HUES6 (cell line): ENCODE results near the gene XIRP1.
A peak's percentile ranks its signal among the peaks of the same experiment; 100 is the strongest.

Experiments used
- H3K27ac ChIP-seq: 2 replicates; pipeline ENCODE4 v1.7.0; 2013; ENCODE audit warnings: low read depth, mild to moderate bottlenecking, low read length, inconsistent platforms
- H3K27me3 ChIP-seq: 2 replicates; pipeline ENCODE4 v1.6.1; 2013; ENCODE audit warnings: low read length; ENCODE audit not compliant: control insufficient read depth, insufficient read depth
- H3K36me3 ChIP-seq: 2 replicates; pipeline ENCODE4 v1.6.1; 2013; ENCODE audit warnings: low read length; ENCODE audit not compliant: control insufficient read depth, insufficient read depth
- H3K4me1 ChIP-seq: 2 replicates; pipeline ENCODE4 v1.6.1; 2013; ENCODE audit warnings: low read length; ENCODE audit not compliant: control insufficient read depth, insufficient read depth
- H3K4me3 ChIP-seq: 2 replicates; pipeline ENCODE4 v1.5.1; 2013; ENCODE audit warnings: low read depth, low read length
- H3K9ac ChIP-seq: one replicate; pipeline ENCODE4 v1.6.1; 2013; ENCODE audit warnings: mild to moderate bottlenecking, low read length
- H3K9me3 ChIP-seq: 2 replicates; pipeline ENCODE4 v1.6.1; 2013; ENCODE audit warnings: low read depth, low read length; ENCODE audit not compliant: control insufficient read depth, insufficient read depth

Gene XIRP1

GRCh38 chr3:39148435-39149058, 43.8 kb downstream of the XIRP1 start:
- peaks cover 33% of the 10 kb centered on the region for H3K36me3 ChIP-seq
- H3K4me1 ChIP-seq: peaks cover 63% of the 10 kb centered on the region
- peak overlapping the region; percentile 38 for H3K9ac ChIP-seq
- 0 out of 2 replicates have a peak overlapping the region, but pooled peaks have one; percentile 55 for H3K27ac ChIP-seq
- no peaks in the 10 kb centered on the region for H3K9me3 ChIP-seq
- H3K27me3 ChIP-seq: no peaks in the 10 kb centered on the region
- H3K4me3 ChIP-seq: no peak overlapping the region; the same call in 1 of the 2 replicates

- Histone ChIP-seq H3K4me1 (peaks cover 63% of the 10 kb centered on the region), H3K27me3 (no peaks in the 10 kb centered on the region), H3K27ac (peak overlapping the region; percentile 4; the same call in 1 of the 2 replicates), H3K9me3 (no peaks in the 10 kb centered on the region), H3K9ac (peak overlapping the region; percentile 53), H3K4me3 (peak overlapping the region; percentile 29; the same call in 1 of the 2 replicates), H3K36me3 (peaks cover 40% of the 10 kb centered on the region)
Observed at GRCh38 chr3:39147711-39148434, 44.5 kb downstream of the XIRP1 start.

GRCh38 chr3:39146611-39147591, 45.5 kb downstream of the XIRP1 start:
- Histone ChIP-seq H3K36me3 (peaks cover 49% of the 10 kb centered on the region), H3K27ac (peak overlapping the region; percentile 4; the same call in 1 of the 2 replicates), H3K9ac (peak overlapping the region; percentile 53), H3K9me3 (no peaks in the 10 kb centered on the region), H3K27me3 (no peaks in the 10 kb centered on the region), H3K4me3 (peak overlapping the region; percentile 29; the same call in 1 of the 2 replicates), H3K4me1 (peaks cover 57% of the 10 kb centered on the region)

- no peak overlapping the region for H3K27ac ChIP-seq
- H3K36me3 ChIP-seq: peaks cover 56% of the 10 kb centered on the region
- H3K27me3 ChIP-seq: no peaks in the 10 kb centered on the region
- peaks cover 49% of the 10 kb centered on the region for H3K4me1 ChIP-seq
- H3K4me3 ChIP-seq: no peak overlapping the region
- H3K9ac ChIP-seq: no peak overlapping the region
- H3K9me3 ChIP-seq: no peaks in the 10 kb centered on the region
Observed at GRCh38 chr3:39146083-39146501, 46.3 kb downstream of the XIRP1 start.

GRCh38 chr3:39144748-39145380, 47.5 kb downstream of the XIRP1 start:
- H3K9ac ChIP-seq: no peak overlapping the region
- no peak overlapping the region for H3K4me3 ChIP-seq
- no peak overlapping the region for H3K27ac ChIP-seq
- no peaks in the 10 kb centered on the region for H3K9me3 ChIP-seq
- peaks cover 66% of the 10 kb centered on the region for H3K36me3 ChIP-seq
- peaks cover 37% of the 10 kb centered on the region for H3K4me1 ChIP-seq
- H3K27me3 ChIP-seq: no peaks in the 10 kb centered on the region

GRCh38 chr3:39144095-39144747, 48.2 kb downstream of the XIRP1 start:
- Histone ChIP-seq H3K27me3 (no peaks in the 10 kb centered on the region), H3K9ac (no peak overlapping the region), H3K27ac (no peak overlapping the region), H3K4me1 (peaks cover 31% of the 10 kb centered on the region), H3K36me3 (peaks cover 66% of the 10 kb centered on the region), H3K9me3 (no peaks in the 10 kb centered on the region), H3K4me3 (no peak overlapping the region)

- no peak overlapping the region for H3K27ac ChIP-seq
- H3K9me3 ChIP-seq: no peaks in the 10 kb centered on the region
- H3K9ac ChIP-seq: no peak overlapping the region
- peaks cover 66% of the 10 kb centered on the region for H3K36me3 ChIP-seq
- no peaks in the 10 kb centered on the region for H3K27me3 ChIP-seq
- H3K4me3 ChIP-seq: no peak overlapping the region
- peaks cover 21% of the 10 kb centered on the region for H3K4me1 ChIP-seq
Observed at GRCh38 chr3:39143051-39143885, 49.1 kb downstream of the XIRP1 start.

GRCh38 chr3:39142067-39142466, 50.3 kb downstream of the XIRP1 start:
- Histone ChIP-seq H3K27me3 (no peaks in the 10 kb centered on the region), H3K9me3 (no peaks in the 10 kb centered on the region), H3K36me3 (peaks cover 66% of the 10 kb centered on the region), H3K27ac (no peak overlapping the region), H3K9ac (no peak overlapping the region), H3K4me3 (no peak overlapping the region), H3K4me1 (peaks cover 9% of the 10 kb centered on the region)

- H3K9ac ChIP-seq: no peak overlapping the region
- H3K4me1 ChIP-seq: peaks cover 2% of the 10 kb centered on the region; the same call in 1 of the 2 replicates
- H3K36me3 ChIP-seq: peaks cover 62% of the 10 kb centered on the region
- H3K27me3 ChIP-seq: no peaks in the 10 kb centered on the region
- H3K4me3 ChIP-seq: no peak overlapping the region
- no peak overlapping the region for H3K27ac ChIP-seq
- H3K9me3 ChIP-seq: no peaks in the 10 kb centered on the region
Observed at GRCh38 chr3:39141171-39141995, 51.0 kb downstream of the XIRP1 start.
